ENCODE measurements around the gene CDX1. TPM values are rescaled to one million over a fixed set of nuclear protein-coding genes. Genes with fewer than 3 reads are reported as not detected.

Gene CDX1
- total RNA-seq, 2 experiments from 2014 or later = not detected

- CTCF ChIA-PET = no interaction called here
- POLR2A ChIA-PET = no interaction called here
Measured at GRCh38 chr5:150176745-150177477, 10.3 kb downstream of the CDX1 start.

- ChIA-PET POLR2A (no interaction called here), CTCF (no interaction called here)
Measured at GRCh38 chr5:150177721-150178120, 11.1 kb downstream of the CDX1 start.

DNA sequence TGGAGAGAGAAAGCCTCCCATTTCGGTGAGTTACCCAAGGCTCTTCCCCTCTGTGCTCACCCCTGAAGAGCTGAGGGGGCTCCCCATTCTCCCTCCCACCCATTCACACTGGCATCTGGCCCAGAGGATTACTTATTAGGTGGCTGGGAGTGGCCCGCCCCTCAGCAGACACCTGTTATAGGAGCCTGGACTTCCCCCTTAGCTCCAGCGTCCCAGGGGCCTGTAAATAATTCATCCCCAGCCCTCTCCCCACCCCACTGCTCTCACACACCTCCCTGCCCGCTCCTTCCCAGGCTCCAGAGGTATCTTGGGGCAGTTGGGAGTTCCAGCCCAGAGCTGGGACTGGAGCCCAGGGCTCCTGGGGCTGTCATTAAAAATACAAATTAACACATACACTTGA is 11.7 kb downstream of the CDX1 start:
- ChIA-PET CTCF (no interaction called here), POLR2A (no interaction called here)

- CTCF ChIA-PET = no interaction called here
- POLR2A ChIA-PET = no interaction called here
Measured at GRCh38 chr5:150179019-150179620, 12.5 kb downstream of the CDX1 start.

GRCh38 chr5:150180241-150181026 is 13.9 kb downstream of the CDX1 start:
- POLR2A ChIA-PET = no interaction called here

DNA sequence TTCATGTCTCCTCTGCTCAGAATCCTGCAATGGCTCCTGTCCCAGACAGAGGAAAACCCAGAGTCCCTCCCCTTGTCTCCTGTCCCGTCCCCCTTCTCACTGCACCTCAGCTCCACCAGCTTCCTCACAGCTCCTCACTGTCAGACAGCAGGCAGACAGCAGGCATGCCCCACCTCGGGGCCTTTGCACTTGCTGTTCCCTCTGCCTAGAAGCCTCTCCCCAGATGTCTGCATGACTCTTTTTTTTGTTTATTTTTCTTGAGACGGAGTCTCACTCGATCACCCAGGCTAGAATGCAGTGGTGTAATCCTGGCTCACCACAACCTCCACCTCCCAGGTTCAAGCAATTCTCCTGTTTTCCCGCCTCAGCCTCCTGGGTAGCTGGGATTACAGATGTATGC is 14.4 kb downstream of the CDX1 start:
- POLR2A ChIA-PET = no interaction called here

More at GRCh38 chr5:150180241-150181026, 13.9 kb downstream of the CDX1 start:
- CTCF ChIA-PET = no interaction called here

DNA sequence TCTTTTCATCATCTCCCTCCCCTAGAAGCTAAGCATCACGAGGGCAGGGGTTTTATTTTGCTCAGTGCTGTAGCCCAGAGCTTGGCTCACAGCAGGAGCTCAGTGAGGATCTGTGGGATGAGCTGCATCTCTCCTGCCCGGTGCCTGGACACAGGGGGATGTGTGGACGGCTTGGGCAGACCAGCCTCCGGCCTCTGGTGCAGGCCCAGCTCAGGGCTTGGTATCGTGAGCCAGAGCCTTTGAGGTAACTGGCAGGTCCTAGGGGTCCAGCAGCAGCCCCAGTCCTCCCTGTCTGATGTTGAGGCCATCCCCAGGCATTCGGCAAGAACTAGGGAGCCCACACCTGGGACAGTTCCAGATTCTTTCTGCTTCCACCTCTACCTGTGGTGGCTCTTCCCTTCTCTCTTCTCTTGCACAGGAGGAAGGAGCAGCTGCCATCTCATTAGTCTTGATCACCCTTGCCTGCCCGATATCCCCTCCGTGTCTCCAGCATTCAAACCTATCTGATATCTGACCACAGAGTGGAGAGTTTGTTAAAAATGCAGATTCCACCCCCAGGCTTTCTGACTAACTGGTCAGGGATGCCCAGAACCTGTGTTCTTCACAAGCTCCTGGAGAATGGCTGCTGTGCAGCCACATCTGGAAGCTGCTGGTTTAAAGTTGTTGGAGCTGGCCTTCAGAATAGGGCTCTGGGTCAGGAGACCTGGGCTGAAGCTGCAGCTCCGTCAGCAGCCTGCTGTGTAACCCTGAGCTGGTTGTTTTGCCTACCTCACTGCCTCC is 15.4 kb downstream of the CDX1 start:
- ChIA-PET CTCF (no interaction called here), POLR2A (no interaction called here)

More for the DNA sequence above, 14.4 kb downstream of the CDX1 start:
- CTCF ChIA-PET = no interaction called here

- ChIA-PET CTCF (no interaction called here), POLR2A (no interaction called here)
Measured at GRCh38 chr5:150182774-150183173, 16.2 kb downstream of the CDX1 start.

DNA sequence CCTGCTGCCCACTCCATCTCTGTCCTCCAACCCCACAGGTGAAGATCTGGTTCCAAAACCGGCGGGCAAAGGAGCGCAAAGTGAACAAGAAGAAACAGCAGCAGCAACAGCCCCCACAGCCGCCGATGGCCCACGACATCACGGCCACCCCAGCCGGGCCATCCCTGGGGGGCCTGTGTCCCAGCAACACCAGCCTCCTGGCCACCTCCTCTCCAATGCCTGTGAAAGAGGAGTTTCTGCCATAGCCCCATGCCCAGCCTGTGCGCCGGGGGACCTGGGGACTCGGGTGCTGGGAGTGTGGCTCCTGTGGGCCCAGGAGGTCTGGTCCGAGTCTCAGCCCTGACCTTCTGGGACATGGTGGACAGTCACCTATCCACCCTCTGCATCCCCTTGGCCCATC is 16.9 kb downstream of the CDX1 start:
- CTCF ChIA-PET = no interaction called here
- POLR2A ChIA-PET = no interaction called here

DNA sequence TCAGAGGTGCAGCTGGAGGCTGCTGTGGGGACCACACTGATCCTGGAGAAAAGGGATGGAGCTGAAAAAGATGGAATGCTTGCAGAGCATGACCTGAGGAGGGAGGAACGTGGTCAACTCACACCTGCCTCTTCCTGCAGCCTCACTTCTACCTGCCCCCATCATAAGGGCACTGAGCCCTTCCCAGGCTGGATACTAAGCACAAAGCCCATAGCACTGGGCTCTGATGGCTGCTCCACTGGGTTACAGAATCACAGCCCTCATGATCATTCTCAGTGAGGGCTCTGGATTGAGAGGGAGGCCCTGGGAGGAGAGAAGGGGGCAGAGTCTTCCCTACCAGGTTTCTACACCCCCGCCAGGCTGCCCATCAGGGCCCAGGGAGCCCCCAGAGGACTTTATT is 17.4 kb downstream of the CDX1 start:
- CTCF ChIA-PET = no interaction called here
- POLR2A ChIA-PET = no interaction called here

DNA sequence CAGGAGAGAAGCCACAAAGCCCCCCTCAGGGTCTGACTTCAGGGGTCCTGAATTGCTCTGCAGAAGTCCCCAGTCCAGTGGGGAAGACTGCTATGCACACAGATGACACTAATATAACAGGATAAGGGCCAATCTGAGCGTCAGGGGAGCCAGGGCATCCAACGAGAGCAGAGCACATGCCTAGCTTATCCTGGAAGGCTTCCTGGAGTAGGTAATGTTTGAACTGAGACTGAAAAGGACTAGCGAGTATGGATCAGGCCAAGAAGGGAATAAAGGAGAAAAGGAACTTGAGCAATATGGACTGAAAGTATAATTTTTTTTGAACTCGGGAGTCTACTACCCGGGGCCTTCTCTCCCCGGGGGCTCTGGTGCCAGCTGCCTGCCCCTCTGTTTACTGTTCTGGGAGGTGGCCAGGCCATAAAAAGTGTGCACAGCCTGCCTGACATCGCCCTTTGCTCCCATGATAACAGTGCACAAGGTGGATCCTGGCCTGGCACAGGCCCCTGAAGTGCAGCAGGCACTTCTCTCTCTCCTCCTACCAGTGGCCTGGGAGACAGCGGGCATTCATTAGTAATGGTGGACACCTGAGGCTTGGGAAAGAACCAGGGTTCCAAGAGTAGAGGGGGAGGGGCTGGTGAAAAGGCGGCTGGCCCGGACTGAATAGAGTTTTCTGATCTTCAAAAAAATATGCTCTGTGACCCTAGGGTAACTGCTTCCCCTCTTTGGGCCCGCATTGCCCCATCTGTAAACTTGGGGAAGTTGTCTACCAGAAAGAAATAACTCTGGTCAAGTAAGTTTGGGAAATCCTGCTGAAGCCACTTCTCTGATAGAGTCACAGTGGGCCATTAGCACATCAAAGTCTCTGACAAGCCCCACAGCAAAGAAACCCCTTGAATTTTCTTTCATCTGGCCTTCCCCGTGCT is 18.7 kb downstream of the CDX1 start:
- ChIA-PET POLR2A (no interaction called here), CTCF (no interaction called here)

DNA sequence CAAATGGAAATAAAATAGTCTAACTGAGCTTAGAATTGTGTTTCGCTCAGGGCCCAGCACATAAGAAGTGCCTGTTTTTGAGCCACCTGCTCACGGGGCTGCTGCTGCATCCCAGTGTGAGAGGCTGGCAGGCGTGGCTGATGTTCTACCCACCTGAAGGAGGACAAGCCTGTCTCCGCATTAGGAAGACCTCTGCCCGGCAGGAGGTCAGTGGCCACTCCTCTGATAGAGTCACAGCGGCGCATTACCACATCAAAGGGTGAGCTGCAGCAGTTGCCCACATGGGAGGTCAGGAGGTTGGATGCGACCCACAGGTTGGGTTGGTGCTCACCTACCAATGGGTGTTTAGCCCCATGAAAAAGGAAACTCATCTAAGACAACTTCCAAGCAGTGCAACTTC is 19.6 kb downstream of the CDX1 start:
- POLR2A ChIA-PET = no interaction called here
- CTCF ChIA-PET = no interaction called here

DNA sequence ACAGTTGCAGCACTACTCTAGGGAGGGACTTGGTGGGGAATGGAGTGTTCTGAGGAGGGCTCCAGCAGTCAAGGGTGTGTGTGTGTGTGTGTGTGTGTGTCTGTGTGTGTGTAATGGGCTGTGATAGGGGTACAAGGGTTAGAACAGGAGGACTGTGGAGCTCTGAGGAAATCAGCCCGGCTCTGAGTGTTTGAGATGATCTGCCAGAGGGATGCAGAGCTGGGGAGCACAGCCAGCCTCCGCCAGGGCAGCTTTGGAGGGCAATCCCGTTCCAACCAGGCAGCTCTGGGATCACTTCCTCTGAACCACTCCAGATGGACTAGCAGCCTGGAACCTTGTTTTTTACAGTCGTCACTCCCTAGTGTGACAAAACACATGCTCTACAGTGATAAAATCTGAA is 20.3 kb downstream of the CDX1 start:
- ChIA-PET CTCF (no interaction called here), POLR2A (no interaction called here)

- ChIA-PET CTCF (no interaction called here), POLR2A (no interaction called here)
Measured at GRCh38 chr5:150188146-150188842, 21.7 kb downstream of the CDX1 start.

- CTCF ChIA-PET = no interaction called here
- POLR2A ChIA-PET = no interaction called here
Measured at GRCh38 chr5:150189326-150189725, 22.7 kb downstream of the CDX1 start.

GRCh38 chr5:150189728-150190502 is 23.3 kb downstream of the CDX1 start, which contains the start of gene SLC6A7:
TSS of gene SLC6A7 (plus strand) at chr5:150190062. CDS start at chr5:150190328, 266 bp downstream.
- ChIA-PET POLR2A (no interaction called here), CTCF (no interaction called here)

- CTCF ChIA-PET = no interaction called here
- POLR2A ChIA-PET = no interaction called here
Measured at GRCh38 chr5:150190503-150190979, 24.0 kb downstream of the CDX1 start.

GRCh38 chr5:150190987-150191386 is 24.4 kb downstream of the CDX1 start:
- CTCF ChIA-PET = no interaction called here
- POLR2A ChIA-PET = no interaction called here
